HG02981 (cell line): ENCODE results near the gene CHST3.

Source experiments
- ATAC-seq: cut with Tn5 transposase; IDR thresholded peaks from one replicate; pipeline ENCODE4 v1.9.1; 2021; ENCODE audit warnings: mild to moderate bottlenecking, moderate library complexity; ENCODE audit not compliant: unreplicated experiment

Gene CHST3

DNA sequence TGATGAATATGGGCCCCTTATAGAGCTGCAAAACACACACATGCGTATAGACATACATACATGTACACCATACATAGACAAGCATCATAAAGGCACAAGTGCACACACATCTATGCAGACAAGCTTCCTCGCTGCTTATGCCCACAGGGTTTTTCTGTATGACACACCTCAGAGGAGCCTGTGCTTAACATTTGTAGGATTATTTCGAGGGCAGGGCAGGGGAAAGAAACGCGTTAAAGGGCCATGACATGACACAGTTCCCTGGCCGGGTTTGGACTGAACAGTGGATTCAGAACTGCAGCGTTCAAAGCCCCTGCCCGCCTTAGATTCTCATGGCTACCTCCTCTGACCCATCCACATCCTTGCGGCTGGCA is 44.8 kb downstream of the CHST3 start:
- no peak for ATAC-seq

DNA sequence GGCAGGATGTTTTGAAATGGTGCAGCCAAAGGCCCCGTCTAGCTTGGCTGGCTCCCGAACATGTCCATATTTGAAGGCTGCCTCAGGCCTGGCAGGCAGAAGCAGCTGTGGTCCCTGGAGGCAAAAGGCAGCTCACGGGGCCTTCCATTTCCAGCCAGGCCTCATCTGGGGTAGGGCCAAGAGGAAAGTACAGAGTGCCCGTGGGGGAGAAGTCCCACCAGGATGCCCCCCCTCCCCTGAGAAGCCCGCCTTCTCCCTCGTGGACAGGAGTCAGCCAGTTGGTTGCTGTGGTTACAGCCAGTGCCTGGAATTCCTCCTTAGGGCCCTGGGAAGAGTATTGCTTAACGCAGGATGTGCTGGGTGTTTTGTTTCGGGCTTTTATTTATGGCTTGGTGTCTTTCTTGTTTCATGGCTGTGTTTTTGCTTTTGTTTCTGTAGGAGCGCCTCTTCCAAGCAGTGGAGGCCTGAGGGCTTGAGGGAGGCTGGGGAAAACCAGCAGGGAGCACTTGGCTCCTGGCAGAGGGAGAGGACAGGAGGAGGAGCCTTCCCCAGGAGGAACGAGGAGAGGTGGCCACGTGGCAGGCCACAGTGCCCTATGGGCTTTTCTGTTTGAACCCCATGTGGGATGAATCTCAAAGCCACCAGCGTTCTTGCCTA is 45.4 kb downstream of the CHST3 start:
- no peak for ATAC-seq

DNA sequence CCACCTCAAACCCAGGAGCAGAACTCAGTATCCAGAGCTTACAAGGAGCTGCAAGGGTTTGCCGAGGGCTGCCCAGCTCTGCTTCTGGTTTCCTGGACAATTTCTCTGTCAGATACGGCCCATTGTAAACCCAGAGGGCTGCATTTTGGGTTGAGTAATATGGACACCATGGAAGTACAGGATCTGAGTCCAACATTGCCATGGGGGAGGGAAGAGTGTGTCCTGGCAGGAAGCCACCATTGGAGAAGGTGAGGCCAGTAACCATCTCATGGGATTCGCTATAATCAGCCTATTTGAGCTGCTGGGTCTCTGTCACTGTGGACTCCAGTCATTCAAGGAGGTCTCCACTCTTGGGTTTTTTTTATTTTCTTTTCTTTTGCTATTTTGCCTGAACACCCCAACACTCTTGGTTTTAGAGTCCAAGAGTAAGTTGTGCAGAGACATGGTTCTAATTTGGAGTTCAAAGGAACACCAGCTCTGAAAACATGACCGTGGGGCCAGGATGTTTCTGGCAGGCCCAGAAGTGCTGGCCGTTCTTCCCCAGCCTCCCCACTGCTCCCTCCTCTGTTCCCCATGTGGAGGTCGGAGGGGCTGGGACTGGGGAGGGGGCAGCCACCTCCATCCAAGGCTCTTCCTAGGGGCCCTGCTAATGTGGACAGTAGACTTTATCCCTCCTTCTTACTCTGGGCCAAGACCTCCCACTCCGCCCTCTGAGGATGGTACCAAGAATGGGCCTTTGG is 46.2 kb downstream of the CHST3 start:
- ATAC-seq, result no peak

DNA sequence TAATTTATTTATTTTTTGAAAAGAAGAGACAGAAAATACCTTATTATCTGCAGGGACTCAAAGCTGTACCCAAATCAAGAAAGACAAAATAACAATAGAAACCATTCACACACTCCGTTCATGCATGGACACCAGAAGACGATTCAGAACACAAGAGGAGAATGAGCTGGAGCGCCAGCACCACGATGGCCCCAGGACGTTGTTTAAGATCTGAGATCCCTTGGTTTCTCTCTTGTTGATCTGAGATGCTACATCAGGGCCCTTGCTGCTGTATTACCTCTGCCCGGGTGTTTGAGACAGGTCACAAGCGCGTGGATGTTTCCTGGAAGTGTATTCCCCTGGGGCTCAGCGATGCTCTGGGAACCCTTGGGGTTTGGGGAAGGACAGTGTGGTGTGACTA is 46.8 kb downstream of the CHST3 start:
- ATAC-seq, result no peak

DNA sequence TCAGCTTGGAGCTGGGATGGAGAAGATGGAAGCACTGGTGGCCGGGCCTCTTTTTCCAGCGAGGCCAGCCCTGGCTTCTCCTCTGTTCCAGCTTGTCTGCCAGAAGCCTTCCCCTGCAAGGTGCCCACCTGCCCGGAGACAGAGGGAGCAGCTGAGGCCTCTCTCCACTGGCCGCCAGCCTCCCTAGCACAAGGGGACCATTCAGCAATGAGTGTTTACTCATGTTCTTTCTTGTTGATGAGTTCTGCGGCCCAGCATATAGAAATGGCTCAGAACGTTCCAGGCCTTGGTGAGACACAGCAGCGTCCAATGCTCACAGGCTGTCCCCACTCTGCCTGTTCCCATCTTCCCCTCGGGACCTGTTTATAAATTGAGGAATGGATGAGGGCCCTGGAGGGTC is 47.3 kb downstream of the CHST3 start:
- ATAC-seq, result no peak

DNA sequence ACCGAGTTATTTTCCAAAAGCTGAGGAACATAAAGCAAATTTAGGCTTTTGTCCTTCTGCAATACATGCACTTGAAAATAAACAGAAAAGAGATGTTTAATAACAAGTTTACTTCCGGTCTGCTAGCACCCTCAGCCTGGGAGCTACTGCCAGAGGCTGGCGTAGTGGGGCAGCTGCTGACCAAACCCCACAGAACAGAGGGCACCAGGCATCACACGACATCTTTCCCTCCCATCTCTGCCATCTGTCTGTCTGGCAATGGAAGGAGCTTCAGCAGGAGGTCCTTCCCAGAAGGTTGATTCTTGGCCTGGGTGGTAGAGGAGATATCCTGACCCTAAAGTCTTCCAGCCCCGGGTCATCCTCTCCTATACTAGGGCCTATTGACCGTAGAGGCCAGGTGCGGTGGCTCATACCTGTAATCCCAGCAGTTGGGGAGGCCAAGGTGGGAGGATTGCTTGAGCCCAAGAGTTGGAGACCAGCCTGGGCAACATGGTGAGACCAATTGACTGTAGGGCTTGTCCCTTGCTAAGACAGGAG is 47.8 kb downstream of the CHST3 start:
- no peak for ATAC-seq

DNA sequence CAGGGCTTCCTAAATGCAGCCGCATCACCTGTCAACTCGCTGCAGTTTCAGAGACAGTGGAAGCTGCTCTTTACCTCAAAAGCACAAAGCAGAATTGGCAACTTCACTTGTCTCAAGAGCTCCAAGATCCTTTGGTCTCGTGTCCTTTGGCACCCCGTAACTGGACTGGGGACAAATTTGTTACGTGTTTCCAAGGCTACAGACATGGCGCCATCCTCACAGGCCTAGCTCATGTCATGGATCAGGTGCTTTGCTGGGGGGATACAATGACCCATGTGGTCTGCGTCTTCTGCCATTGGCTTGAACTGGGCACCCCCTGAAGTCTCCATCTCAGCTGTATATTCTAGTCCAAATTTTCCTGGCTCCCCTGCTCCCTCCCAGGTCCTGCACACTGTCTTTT is 48.6 kb downstream of the CHST3 start:
- no peak for ATAC-seq

DNA sequence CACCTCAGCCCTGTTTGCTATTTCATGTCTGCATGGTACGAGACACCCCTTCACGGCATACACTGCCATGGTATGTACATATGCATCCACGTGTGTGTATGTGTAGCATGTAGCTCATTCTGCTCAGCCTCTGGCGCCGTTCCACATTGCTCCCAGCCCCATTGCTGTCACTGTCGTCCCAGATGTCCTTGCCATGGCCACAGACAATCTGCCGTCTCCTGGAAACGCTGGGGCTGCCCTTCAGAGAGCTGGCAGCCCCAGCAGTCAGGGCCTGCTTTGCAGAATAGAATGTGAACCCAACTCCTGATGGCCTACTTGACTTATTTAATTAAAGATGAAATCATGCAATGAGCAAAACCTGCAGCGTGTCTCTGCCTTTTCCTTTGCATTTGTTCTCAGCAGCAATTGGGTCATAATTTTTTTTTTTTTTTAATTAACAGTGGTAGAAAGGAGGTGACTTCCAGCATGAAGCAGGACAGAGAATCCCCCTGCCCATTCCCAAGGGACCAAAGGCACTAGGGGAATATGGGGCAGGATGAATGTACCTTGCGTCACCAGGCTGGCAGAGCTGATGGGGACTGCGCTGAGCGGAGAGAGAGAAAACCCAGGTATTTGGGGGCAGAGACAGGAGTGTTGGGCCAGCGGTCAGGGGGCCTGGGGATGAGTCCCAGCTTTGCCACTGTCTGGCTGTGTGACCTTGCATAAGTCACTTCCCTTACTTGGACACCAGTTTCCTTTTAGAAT is 49.2 kb downstream of the CHST3 start:
- ATAC-seq, result no peak

DNA sequence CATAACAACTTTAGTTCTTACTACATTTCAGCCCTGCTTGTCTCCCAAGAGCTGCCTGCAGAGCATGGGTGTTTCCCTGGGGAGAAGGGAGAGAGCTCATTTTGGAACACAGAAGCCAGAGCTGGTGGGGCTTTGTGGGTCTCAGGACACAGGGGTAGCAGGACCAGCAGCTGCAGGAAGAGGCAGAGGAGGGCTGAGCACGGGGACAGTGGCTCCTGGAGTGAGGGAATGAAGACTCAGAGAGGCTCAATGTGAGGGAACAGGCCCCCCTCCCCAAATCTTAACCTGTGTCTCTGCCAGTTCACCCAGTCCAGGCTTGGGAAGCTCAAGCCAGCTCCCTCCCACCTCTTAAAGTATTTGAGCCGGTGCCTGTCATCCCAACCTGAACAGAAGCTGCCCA is 50.0 kb downstream of the CHST3 start:
- ATAC-seq, result no peak

DNA sequence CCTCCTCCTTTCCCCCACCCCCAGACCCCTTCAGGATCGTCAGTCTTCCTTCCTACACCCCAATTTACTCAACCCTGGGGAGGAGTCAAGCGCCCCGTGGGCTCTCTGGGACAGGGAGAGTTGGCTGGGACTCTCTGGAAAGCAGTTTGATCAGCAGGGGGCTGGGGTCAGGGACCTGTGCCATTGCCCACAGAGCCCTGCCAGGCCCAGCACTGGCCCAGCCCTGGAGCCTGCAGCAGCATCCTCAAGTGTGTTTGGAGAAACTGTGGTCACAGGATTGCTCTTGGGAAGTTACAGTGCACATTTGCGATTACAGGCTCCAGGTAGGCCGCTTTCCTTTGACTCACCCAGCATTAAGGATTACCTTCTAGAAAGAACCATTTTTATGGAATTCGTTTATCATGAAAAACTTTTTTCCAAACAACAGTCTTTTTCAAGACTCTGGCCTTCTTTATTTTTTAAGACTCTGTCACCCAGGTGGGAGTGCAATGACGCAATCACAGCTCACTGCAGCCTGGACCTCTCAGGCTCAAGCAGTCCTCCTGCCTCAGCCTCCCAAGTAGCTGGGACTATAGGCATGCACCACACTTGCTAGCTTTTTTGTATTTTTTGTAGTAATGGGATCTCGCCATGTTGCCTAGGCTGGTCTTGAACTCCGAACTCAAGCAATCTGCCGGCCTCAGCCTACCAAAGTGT is 50.7 kb downstream of the CHST3 start:
- no peak for ATAC-seq

DNA sequence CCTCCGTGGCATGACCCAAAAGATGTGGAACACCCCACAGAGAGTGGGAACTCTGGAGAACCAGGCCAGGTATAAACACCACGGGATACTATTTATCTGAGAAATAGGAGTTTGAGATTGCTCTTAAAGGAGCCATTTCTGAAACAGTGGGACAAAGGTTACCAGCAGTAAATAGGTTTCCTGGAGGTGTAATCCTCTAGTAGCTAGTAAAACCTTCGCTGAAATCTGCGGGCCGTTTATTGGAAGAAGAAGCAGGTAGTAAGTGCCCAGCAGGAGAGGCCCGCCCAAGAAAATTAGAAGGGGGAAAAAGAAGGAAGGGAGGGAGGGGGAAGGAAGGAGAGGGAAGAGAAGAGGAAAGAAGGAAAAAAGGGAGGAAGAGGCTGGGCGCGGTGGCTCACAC is 51.6 kb downstream of the CHST3 start:
- ATAC-seq, result no peak

DNA sequence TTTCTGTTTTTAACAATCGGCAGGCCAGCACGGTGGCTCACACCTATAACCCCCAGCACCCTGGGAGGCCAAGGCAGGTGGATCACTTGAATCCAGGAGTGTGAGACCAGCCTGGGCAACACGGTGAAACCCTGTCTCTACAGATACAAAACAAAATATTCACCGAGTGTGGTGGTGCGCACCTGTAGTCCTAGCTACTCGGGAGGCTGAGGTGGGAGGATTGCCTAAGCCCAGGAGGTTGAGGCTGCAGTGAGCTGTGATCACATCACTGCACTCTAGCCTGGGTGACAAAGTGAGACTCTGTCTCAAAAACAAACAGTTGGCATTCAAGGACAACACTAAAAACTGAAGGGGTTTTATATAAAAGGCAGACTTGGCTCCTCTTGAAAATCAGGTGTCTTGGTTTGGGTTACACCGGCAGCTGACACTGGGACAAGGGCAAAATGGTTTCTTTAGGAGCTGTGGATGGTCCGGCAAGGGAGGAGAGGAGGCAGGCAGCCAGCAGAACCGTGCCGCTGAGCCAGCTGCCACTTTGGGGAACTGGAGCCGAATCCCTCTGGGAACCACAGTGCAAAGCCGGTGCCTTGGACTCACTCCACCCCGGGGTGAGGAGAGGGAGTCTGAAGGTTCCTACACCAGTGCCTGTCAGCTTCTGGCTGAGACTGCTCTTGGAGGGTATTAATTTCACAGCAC is 52.6 kb downstream of the CHST3 start:
- ATAC-seq, result no peak

DNA sequence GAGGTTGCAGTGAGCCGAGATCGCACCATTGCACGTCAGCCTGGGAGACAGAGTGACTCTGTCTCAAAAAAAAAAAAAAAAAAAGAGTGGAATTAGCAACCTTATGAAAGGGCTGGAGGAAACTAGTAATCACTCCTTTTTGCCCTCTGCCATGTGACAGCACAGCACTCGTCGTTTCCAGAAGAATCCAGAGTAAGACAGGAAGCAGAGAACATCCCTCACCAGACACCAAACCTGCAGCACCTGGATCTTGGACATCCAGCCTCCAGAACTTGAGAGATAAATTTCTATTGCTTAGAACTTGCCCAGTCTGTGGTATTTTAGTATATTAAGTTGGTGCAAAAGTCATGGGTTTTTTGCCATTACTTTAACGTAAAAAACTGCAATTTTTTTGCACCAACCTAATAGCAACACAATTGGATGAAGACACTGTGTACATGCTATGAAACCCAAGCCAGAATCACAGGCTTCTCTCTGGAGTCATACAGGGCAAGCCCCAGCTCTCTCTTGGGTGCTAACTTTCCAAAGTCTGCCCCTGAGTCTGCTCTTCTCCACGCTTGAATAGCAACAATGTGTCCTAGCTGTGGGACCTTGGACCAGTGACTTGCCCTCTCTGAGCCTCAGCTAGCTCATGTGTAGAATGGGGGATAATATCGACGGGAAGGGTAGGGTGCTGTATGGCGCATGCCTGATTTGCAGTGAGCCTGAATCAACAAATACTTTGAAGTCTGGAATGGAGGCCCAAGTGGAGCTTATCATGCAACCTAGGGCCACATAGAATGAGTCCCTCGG is 55.1 kb downstream of the CHST3 start:
- no peak for ATAC-seq

DNA sequence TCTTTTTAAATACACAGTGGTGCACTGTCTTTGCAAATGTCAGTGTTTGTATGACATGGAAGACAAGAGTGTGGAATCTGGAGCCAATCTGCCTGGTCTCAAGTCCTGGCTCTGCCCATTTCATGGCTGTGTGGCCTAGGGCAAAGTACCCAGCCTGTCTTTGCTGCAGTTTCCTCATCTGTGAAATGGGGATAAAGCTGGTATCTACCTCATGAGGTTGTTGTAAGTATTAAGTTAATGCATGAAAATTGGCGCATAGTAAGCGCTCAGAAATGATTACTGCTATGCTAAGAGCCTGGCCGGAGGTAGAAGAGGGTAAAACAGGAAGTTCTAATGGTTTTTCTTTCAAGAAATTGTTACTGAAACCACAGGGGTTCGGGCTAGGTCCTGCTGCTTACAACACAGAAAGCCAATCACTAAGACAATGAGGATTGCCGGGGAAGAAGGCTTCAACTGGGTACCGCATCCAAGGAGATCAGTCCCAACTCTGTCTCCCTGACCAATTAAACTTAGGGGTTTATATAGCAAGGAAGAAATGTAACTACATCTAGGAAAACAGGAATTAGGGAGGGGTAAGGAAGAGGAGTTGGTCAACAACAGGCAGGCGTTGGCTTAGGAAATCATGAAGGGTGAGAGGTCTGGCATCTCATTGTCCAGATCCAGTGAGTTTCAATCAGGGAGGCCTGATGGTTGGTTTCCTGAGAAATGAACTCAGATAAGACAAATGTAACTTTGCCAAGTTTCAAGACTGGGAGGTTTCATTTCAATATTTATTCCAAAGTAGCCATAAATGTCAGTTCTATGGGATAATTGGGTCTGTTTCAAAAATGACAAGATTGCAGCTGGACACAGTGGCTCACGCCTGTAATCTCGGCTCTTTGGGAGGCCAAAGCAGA is 57.0 kb downstream of the CHST3 start:
- no peak for ATAC-seq

DNA sequence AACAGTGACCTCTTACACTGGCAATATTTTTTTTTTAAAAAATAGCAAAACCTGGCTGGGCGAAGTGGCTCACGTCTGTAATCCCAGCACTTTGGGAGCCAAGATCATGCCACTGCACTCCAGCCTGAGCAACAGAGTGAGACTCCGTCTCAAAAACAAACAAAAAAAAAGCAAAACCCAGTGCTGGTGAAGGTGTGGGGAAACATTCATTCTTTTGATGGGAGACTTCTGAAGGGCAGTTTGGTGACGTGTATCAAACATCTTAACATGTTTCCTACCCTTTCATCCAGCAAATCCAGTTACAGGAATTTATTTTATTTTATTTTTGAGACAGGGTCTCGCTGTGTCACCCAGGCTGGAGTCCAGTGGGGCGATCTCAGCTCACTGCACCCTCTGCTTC is 58.0 kb downstream of the CHST3 start:
- ATAC-seq, result no peak

DNA sequence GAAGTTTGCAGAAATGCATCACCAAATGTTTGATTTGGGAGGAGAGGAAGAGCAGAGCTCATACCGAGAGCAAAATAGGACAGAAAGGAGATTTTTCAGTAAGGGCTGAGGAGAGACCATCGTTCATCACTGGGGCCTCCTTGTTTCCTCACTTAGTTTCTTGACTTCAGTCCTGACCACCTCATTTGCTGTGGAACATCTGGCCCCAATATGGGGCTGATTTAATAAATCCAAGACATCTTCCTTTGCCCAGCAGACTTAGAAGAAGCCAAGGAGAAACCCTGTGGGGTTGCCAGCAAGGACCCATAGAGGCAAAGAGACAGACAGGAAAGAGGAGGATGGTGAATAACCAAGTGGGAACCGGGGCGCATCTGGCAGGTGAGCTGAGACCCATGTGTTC is 60.4 kb downstream of the CHST3 start:
- ATAC-seq, result no peak

DNA sequence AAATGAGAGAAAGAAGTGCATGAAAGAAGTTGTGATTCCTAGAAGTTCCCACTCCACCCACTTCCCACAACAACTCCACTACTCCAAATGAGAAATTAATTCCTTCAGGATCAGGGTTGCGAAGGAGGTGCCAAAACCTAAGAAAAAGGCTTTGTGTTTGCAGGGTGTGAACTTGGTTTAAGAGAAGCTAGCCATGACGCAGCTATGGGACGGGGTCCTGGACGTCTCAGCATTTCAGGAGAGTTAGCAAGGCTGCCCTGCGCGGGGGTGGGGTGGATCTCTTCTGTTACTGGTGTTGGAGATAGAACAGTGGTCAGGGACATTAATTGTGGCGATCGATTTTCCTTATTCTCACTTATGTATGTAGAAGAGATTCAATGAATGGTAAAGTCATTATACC is 61.2 kb downstream of the CHST3 start:
- no peak for ATAC-seq

DNA sequence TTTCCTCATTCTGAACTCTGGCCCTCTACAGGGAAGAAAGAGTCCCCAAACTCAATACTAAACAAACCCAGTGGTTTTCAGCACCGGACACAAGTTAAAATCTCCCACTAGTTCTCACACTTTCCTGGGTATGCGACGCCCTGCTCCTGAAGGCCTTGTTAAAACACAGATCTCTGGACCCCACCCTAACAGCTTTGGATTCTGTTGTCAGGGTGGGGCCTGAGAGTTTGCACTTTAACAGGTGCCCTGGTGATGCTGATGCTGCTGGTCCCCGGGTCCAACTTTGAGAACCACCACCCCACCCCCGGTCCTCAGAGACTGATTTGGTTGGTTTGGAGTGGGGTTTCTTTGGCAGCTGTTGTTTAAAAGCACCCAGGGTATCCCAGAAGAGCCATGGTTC is 61.6 kb downstream of the CHST3 start:
- no peak for ATAC-seq
